GM12872 (cell line): Measurements from ENCODE around the gene COL20A1.

ENCODE experiments used
- TF ChIP-seq, protein P1 (sequence below): IDR thresholded peaks from 3 replicates; pipeline ENCODE4 v1.5.1; 2011; ENCODE audit warnings: low read depth, mild to moderate bottlenecking, low read length, moderate library complexity; ENCODE audit not compliant: insufficient read depth

Gene COL20A1

DNA sequence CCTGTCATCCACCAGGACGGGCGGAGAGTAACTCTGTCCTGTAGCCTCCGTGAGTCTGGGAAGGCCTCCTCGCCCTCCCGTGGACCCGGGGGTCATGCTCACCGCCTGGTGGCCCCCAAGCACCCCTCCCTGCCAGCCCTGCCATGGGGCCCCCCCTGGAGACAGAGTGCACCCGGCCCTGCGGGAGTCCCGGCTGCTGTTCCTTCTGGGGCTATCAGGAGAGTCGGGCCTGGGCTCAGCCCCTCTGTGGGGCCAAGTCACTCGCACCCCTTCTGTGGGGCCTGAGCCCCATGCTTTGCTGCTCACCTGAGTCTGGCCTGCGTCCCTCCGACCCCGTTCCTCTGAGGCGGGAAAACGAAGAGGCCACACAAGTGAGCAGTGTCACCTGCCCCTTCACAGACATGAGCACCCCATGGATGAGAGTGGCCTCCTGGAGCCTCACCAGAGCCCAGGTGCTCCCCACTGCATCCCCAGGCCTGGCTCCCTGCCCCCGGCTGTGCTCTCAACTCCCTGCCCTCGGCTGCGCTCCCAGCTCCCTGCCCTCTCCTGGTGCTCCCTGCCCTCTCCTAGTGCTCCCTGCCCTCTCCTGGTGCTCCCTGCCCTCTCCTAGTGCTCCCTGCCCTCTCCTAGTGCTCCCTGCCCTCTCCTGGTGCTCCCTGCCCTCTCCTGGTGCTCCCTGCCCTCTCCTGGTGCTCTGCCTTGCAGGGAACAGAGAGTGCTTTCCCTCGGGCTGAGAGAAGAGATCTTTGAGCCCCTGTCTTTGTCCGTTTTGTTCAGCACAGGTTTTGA, 72.8 kb downstream of the COL20A1 start:
- TF ChIP-seq, protein P1, sequence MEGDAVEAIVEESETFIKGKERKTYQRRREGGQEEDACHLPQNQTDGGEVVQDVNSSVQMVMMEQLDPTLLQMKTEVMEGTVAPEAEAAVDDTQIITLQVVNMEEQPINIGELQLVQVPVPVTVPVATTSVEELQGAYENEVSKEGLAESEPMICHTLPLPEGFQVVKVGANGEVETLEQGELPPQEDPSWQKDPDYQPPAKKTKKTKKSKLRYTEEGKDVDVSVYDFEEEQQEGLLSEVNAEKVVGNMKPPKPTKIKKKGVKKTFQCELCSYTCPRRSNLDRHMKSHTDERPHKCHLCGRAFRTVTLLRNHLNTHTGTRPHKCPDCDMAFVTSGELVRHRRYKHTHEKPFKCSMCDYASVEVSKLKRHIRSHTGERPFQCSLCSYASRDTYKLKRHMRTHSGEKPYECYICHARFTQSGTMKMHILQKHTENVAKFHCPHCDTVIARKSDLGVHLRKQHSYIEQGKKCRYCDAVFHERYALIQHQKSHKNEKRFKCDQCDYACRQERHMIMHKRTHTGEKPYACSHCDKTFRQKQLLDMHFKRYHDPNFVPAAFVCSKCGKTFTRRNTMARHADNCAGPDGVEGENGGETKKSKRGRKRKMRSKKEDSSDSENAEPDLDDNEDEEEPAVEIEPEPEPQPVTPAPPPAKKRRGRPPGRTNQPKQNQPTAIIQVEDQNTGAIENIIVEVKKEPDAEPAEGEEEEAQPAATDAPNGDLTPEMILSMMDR: no peak

DNA sequence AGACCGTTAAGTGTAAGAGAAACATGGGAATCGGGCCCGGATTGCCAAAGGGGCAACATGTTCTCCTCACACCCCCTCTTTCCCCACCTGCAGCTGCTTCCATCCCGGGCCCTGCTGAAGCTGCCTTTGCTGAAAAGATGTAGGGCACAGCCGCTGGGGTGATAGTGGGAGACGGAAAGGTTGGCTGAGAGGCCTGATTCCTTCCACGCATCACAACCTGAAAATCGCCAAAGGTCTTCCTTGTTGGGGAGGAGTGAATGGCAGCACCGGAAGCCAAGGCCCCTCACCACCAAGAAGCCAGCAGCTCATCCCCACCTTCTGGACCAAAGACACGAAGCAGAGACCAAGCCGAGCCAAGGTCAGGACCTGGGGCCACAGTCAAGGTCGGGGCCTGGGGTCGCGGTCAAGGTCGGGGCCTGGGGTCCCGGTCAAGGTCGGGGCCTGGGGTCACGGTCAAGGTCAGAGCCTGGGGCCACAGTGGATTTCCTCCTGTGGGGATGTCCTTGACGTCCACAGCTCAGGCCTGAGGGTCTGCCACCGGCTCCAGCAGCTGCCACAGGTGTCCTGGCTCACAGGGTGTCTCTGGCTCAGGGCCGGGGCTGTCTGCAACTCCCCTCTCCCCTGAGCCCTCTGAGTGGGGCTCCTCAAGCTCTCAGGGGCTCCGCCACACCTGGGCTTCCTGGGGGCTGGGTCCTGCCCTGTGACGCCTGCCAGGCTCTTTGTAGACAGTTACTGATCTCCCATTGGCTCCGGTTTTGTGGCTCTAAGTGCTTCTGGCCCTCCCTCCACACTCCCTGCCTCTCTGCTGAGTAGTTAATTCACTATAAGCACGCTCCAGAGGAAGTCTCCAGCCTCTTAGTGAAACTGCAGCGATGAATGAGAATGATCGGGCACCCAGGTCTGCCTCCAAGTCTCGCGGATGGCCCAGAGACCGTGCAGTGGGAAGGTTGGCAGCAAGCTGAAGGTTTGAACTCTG, 73.7 kb downstream of the COL20A1 start:
- TF ChIP-seq, protein P1: no peak

DNA sequence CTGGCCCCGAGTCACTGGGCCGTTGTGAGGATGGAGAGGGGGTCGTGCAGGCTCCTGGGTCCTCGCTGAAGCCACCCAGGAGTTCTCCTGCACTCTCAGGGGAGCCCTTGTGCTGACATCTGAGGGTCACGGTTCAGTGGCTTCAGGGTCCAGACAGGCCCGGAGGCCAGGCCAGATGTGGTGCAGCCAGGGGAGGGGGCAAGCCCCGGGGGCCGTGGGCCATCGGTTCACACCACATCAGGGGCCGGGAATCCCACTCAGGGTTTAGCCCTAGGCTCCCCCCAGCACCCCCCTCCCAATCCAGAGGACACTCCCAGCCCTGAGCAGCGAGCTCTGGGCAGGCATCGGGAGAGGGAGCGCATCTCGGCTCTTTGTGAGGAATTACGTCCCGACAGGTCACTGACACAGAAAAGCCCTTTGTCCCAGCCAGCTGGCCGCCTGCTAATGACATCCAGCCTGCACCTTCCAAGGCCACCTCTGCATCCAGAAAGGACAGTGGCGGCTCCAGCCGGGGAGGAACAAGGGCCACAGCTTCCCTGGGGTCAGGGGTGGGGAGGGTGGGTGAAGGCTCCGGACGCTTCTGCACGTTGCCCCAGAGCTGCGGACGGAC, 74.6 kb downstream of the COL20A1 start:
- TF ChIP-seq, protein P1: no peak

DNA sequence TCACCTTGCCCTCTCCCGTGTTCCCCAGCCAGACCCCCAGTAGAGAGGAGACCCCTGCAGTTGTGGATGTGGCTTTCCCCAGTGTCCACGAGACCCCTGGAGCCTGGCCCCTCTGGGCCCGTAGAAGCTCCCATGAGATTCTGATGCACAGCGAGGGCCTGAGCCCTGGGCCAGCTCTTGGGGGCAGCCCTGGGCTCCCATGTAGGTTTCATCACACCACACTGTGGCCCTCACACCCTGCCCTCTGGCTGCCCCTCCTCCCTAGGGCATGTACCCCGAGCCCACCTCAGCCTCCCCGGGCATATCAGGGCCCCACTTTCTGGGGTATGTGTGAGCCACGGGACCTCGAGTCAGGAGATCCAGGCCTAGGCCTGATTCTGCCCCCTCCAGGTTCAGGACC, 75.2 kb downstream of the COL20A1 start:
- TF ChIP-seq, protein P1: no peak

DNA sequence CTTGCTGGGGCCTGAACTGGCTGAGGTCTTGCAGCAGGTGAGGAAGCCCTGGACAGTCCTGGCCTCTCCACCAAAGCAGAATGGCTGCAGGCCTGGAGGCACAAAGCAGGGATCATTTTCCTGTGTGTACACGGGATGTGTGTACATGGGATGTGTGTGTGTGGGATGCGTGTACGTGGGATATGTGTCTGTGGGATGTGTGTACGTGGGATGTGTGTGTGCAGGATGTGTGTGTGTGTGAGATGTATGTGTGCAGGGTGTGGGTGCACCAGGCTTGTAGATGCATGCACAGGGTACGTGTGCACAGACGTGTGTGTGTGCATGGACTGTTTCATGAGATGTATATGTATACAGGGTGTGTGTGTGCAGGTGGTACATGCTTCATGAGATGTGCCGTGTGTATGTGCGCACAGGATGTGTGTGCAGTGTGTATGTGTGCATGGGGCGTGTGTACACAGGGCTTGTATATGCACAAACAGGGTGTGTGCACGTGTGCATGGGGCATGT, 76.1 kb downstream of the COL20A1 start:
- TF ChIP-seq, protein P1: no peak

DNA sequence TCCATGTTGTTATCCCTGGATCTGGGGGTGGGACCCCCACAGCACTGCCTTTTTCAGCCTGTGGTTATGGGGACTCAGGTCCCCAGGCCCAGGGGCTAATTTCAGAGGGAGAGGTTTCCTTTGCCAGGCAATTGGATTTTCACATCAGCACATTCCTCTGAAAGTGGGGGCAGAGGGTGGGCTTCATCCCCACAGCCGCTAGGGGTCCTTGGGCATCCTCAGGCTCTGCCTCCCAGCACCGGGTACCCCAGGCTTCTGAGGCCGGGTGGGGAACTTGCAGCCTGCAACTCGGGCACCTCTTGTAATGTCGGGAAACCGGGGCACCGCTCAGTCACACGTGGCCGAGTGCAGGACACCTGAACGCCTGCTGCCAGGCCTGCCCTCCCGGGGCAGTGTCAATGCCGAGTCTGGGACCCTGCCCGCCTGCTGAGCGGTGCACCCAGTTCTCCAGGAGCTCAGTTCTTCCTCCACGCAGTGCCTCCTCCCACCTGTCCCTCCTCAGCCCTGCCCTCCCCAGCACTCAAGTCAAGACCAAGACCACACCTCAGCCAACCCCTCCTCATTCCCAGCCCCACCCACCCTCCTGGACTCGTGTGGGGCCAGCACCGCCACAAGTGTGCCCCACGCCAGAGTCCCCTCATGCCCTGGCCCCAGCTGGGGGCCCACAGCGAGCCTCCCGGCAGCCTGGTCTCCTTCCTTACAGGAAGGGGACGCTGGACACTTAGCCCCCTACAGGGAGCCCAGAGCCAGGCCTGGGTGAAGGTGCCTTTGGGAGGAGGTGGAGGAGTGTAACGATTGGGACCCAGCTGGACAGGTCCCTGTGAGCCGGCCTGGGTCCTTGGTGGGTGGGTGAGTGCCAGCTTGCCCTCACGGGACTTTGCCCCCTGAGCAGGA, 77.0 kb downstream of the COL20A1 start:
- TF ChIP-seq, protein P1: no peak
